Progenitor cell of endocrine pancreas (in vitro differentiated cells): ENCODE data around the gene RAPGEF1. TPM values are rescaled to one million over a fixed set of nuclear protein-coding genes. Genes with fewer than 3 reads are reported as not detected.
"Not testable (repeated sequence)": the region's sequence is repeated elsewhere in the genome, so short reads cannot be mapped to it uniquely, and the experiment has no call there.

Source experiments
- DNase-seq: peaks from one replicate; pipeline ENCODE4 v3.0.0; 2021; ENCODE audit warnings: low spot score; ENCODE audit not compliant: unreplicated experiment
- H3K27ac Mint-ChIP-seq: 2 replicates; pipeline ENCODE4 v1.8.0; 2021; ENCODE audit warnings: mild to moderate bottlenecking, moderate library complexity, mixed read lengths
- H3K27me3 Mint-ChIP-seq: 2 replicates; pipeline ENCODE4 v1.8.0; 2021; ENCODE audit warnings: mixed read lengths
- H3K36me3 Mint-ChIP-seq: 2 replicates; pipeline ENCODE4 v1.8.0; 2022; ENCODE audit warnings: mixed read lengths; ENCODE audit not compliant: insufficient read depth
- H3K4me1 Mint-ChIP-seq: 2 replicates; pipeline ENCODE4 v1.8.0; 2021; ENCODE audit warnings: low read depth, mixed read lengths
- H3K4me3 Mint-ChIP-seq: 2 replicates; pipeline ENCODE4 v1.8.0; 2021; ENCODE audit warnings: low read depth, mild to moderate bottlenecking, moderate library complexity, mixed read lengths
- H3K9me3 Mint-ChIP-seq: 2 replicates; pipeline ENCODE4 v1.8.0; 2021; ENCODE audit warnings: low read depth, mixed read lengths
- total RNA-seq: library from RNA; stranded (reverse); gene quantifications from 2 replicates; pipeline ENCODE4 v1.2.1, GENCODE V29; 2021
- TF ChIP-seq, protein P1 (sequence below): fragments of 200-600 bp; sonication (generic); IDR thresholded peaks from one replicate; pipeline ENCODE4 v1.5.0; 2021; ENCODE audit warnings: antibody characterized with exemption, mild to moderate bottlenecking; ENCODE audit not compliant: unreplicated experiment

The RAPGEF1 gene
- total RNA-seq, 1 donor from 2014 or later: 57.3 TPM

DNA sequence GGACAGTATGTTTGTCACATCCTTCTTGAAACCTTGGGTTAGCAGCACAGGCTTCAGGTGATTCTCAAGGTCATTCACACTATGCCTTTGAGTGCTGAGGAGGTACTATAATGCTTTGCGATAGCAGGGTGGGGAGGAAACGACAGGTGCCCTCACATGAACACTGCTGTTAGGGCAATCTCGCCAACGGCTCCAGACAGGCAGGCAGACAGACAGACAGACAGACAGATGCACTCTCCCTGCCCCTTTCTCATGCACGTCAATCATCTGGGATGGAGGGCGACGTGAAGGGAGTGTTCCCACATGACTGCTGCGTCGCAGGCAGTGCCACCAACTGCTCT lies 82.9 kb downstream of the RAPGEF1 start:
- Mint-ChIP-seq H3K9me3 (no peaks in the 10 kb centered on the region), H3K4me3 (no peak overlapping the region), H3K4me1 (peaks cover 40% of the 10 kb centered on the region), H3K27ac (peak overlapping the region; percentile 66), H3K27me3 (no peaks in the 10 kb centered on the region), H3K36me3 (no peaks in the 10 kb centered on the region)
- no peak for DNase-seq
- TF ChIP-seq, protein P1, sequence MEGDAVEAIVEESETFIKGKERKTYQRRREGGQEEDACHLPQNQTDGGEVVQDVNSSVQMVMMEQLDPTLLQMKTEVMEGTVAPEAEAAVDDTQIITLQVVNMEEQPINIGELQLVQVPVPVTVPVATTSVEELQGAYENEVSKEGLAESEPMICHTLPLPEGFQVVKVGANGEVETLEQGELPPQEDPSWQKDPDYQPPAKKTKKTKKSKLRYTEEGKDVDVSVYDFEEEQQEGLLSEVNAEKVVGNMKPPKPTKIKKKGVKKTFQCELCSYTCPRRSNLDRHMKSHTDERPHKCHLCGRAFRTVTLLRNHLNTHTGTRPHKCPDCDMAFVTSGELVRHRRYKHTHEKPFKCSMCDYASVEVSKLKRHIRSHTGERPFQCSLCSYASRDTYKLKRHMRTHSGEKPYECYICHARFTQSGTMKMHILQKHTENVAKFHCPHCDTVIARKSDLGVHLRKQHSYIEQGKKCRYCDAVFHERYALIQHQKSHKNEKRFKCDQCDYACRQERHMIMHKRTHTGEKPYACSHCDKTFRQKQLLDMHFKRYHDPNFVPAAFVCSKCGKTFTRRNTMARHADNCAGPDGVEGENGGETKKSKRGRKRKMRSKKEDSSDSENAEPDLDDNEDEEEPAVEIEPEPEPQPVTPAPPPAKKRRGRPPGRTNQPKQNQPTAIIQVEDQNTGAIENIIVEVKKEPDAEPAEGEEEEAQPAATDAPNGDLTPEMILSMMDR: no peak

DNA sequence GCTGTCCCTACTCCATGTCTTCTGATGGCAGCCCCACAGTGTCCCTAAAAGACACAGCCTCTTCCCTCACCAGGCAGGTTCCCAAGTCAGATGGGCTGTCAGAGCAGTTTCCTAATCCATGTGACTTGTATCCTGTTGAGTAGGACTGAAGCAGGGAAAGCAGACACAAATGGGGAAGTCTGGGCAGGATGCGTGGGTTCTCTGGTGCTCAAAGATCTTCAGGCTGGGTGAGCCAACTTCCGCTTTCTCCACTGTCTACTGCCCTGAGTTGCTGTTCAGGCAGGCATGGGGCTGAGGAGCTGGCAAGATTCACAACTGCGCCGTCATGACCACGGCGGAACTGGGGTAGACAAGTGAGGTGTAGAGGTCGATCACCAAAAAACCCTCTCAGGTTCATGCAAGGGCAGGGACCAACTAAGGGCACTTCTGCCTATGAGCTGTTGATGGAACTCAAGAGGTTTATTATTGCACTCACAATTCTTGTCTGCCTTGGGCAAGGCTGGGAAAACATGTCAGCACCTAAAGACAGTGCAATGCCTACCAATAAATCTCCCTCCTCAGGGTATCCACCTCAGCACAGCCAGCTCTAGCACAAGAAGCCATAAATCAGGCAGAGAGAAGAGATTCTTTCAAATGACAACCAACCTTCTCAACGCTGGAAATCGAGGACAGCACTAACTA lies 83.4 kb downstream of the RAPGEF1 start:
- TF ChIP-seq, protein P1: no peak
- Mint-ChIP-seq H3K9me3 (no peaks in the 10 kb centered on the region), H3K4me3 (no peak overlapping the region), H3K27me3 (no peaks in the 10 kb centered on the region), H3K36me3 (no peaks in the 10 kb centered on the region), H3K4me1 (peaks cover 40% of the 10 kb centered on the region), H3K27ac (peak overlapping the region; percentile 66)
- no peak for DNase-seq

DNA sequence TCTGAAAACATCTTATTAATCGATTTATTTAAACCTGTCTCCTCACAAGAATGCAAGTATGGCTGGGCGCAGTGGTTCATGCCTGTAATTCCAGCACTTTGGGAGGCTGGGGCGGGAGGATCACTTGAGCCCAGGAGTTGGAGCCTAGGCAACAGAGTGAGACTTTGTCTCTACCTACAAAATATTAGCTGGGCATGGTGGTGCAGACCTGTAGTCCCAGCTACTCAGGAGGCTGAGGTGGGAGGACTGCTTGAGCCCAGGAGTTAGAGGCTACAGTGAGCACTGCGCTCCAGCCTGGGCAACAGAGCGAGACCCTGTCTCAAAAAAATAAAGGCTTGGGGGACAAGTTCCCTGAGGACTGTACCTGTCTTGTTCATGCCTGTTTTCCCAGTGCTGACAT lies 85.5 kb downstream of the RAPGEF1 start:
- DNase-seq, H3K27me3 Mint-ChIP-seq, H3K9me3 Mint-ChIP-seq, H3K4me3 Mint-ChIP-seq, H3K36me3 Mint-ChIP-seq: not testable (repeated sequence)
- Mint-ChIP-seq H3K4me1 (peaks cover 37% of the 10 kb centered on the region), H3K27ac (peak overlapping the region; percentile 89)

DNA sequence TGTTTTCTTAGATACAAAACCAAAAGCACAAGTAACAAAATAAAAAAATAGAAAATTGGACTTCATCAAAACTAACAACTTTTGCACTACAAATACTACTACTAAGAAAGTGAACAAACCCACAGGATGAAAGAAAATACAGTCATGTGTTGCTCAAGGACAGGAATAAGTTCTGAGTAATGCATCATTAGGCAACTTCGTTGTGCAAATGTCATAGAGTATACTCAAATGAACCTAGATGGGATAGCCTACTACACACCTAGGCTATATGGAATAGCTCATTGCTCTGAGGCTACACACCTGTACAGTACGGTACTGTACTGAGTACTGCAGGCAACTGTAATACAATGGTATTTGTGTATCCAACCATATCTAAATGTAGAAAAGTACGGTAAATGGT lies 88.3 kb downstream of the RAPGEF1 start:
- H3K27me3 Mint-ChIP-seq: no peaks in the 10 kb centered on the region

DNA sequence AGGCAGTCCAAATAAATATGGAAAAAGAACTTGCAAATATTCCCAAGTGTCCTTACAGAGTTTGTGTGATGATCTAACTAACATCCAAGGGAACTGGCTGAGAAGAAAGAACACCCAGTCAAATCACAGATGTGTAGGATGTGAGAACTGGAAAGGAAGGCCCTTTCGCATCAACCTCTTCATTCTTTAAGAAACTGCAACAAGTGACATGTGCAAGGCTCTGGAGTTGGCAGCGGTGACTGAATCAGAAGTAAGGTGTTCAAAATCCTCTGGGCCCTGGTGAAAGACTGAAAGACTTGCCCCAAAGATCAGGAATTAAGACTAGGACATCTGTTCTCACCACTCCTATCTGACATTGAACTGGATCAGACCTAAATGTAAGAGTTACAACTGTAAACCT lies 88.7 kb downstream of the RAPGEF1 start:
- H3K27ac Mint-ChIP-seq: no peak overlapping the region
- H3K4me1 Mint-ChIP-seq: peaks cover 22% of the 10 kb centered on the region

More for the DNA sequence above, 88.3 kb downstream of the RAPGEF1 start:
- no peaks in the 10 kb centered on the region for H3K9me3 Mint-ChIP-seq
- DNase-seq: no peak
- no peak overlapping the region for H3K27ac Mint-ChIP-seq
- no peak overlapping the region for H3K4me3 Mint-ChIP-seq
- peaks cover 4% of the 10 kb centered on the region for H3K36me3 Mint-ChIP-seq
- H3K4me1 Mint-ChIP-seq: peaks cover 23% of the 10 kb centered on the region
- TF ChIP-seq, protein P1: no peak

DNA sequence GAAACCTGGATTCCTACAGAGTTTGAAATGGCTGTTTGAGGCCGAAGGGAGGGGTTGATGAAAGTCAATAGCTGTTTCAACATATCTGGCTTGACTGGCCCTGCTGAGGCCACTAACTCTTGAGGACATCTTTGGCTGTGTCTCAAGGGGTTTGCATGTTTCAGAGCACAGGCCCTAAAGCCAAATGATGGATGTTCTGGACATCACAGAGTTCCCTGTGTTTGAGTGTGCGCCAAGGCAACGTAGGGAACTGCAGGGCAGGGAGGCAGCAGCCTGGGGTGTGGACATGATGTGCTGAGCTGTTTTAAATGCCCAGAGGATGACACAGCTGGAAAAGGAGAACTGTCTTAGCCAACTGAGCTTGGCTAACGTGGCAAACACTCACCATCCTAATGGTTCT lies 89.6 kb downstream of the RAPGEF1 start:
- peaks cover 17% of the 10 kb centered on the region for H3K4me1 Mint-ChIP-seq
- DNase-seq: no peak
- TF ChIP-seq, protein P1: no peak
- no peaks in the 10 kb centered on the region for H3K9me3 Mint-ChIP-seq
- H3K27me3 Mint-ChIP-seq: no peaks in the 10 kb centered on the region
- peak overlapping the region; percentile 33 for H3K27ac Mint-ChIP-seq
- H3K36me3 Mint-ChIP-seq: peaks cover 4% of the 10 kb centered on the region
- H3K4me3 Mint-ChIP-seq: no peak overlapping the region

More for the DNA sequence above, 88.7 kb downstream of the RAPGEF1 start:
- Mint-ChIP-seq H3K9me3 (no peaks in the 10 kb centered on the region), H3K4me3 (no peak overlapping the region), H3K36me3 (peaks cover 4% of the 10 kb centered on the region), H3K27me3 (no peaks in the 10 kb centered on the region)
- DNase-seq: no peak
- TF ChIP-seq, protein P1: no peak
